GM13976 (cell line): ENCODE data around the gene STAG1.

Experiments
- DNase-seq: peaks from one replicate; pipeline ENCODE4 v3.0.0; 2012; ENCODE audit warnings: low spot score
- in situ Hi-C: fragments of 300-500 bp; cut with MboI; formaldehyde crosslinking; loops from one replicate; pipeline ENCODE4 v1.12.0; 2022; ENCODE audit warnings: low sequenced_read_pairs, mixed read lengths, inconsistent platforms; ENCODE audit not compliant: unreplicated experiment
- TF ChIP-seq, protein P1 (sequence below): IDR thresholded peaks from 2 replicates; pipeline ENCODE4 v1.5.1; 2012; ENCODE audit warnings: borderline replicate concordance, mild to moderate bottlenecking; ENCODE audit not compliant: insufficient read depth; ENCODE audit errors: extremely low read depth, missing control alignments, control extremely low read depth

The STAG1 gene

DNA sequence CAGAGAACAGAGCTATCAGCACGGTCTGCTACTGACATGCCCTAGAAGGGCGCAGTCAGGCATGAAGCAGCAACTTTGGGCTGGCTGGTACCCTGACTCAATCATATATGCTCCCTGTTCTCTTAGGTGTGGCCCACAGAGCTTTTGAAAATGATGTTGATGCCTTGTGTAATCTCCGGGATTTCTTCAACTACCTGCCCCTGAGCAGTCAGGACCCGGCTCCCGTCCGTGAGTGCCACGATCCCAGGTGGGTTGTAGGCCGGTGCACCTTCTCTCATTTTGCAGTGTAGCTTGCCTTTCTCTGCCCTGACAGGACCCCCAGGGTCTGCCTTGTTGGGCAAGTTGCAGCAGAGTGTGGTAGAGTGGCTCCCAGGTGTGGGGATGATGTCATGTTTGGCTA is 454.4 kb downstream of the STAG1 start:
- DNase-seq = no peak
- in situ Hi-C loops = no loop called here
- TF ChIP-seq, protein P1, sequence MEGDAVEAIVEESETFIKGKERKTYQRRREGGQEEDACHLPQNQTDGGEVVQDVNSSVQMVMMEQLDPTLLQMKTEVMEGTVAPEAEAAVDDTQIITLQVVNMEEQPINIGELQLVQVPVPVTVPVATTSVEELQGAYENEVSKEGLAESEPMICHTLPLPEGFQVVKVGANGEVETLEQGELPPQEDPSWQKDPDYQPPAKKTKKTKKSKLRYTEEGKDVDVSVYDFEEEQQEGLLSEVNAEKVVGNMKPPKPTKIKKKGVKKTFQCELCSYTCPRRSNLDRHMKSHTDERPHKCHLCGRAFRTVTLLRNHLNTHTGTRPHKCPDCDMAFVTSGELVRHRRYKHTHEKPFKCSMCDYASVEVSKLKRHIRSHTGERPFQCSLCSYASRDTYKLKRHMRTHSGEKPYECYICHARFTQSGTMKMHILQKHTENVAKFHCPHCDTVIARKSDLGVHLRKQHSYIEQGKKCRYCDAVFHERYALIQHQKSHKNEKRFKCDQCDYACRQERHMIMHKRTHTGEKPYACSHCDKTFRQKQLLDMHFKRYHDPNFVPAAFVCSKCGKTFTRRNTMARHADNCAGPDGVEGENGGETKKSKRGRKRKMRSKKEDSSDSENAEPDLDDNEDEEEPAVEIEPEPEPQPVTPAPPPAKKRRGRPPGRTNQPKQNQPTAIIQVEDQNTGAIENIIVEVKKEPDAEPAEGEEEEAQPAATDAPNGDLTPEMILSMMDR = no peak

DNA sequence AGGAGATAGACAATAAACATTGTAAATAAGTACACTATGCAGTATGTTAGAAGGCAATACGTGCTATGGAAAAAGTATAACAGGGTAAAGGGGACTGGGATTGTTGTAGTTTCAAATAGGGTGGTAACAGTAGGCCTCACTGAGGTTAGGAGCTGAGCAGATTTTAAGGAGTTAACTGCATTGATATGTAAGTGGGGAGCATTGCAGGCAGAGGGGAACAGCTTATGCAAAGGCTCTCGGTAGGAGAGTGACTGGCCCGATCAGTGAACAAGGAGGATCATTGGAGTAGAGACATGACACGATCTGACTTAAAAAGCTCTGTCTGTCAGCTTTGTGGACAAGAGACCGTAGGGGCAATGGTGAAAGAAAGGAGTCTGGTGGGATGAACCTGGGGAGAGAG is 455.2 kb downstream of the STAG1 start:
- in situ Hi-C loops = no loop called here

DNA sequence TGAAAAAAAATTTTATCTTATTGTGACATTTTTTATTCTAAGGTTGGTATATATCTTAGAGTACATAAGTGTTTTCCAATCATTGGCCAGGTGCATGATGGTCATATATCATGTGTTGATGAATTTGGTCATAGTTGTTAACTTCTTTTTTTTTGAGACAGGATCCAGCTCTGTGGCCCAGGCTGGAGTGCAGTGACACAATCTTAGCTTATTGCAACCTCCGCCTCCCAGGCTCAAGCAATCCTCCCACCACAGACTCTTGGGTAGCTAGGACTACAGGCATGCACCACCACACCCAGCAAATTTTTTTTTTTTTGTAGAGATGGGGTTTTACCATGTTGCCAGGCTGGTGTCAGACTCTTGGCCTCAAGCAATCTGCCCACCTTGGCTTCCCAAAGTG is 458.0 kb downstream of the STAG1 start:
- no peak for DNase-seq
- TF ChIP-seq, protein P1 = no peak
- in situ Hi-C loops = no loop called here

More for the DNA sequence above, 455.2 kb downstream of the STAG1 start:
- TF ChIP-seq, protein P1 = no peak
- no peak for DNase-seq

DNA sequence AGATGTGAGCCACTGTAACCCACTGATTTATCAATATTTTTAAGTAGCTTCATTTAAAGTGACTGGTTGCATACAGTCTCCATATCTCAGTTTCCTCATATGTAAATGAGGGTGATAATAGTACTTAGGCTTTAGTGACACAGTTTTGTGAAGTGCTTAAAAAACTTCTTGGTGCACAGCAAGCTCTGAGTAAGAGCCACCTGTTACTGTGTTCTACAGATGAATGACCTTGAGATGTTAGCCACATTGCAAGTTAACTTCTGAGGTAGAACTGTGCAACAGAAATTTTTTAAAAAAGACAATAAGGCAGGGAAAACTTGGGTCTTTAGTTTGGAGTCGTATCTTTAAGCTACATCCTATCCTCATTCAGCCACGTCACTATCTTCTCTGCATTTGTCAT is 458.9 kb downstream of the STAG1 start:
- in situ Hi-C loops = no loop called here
- no peak for DNase-seq
- TF ChIP-seq, protein P1 = no peak

DNA sequence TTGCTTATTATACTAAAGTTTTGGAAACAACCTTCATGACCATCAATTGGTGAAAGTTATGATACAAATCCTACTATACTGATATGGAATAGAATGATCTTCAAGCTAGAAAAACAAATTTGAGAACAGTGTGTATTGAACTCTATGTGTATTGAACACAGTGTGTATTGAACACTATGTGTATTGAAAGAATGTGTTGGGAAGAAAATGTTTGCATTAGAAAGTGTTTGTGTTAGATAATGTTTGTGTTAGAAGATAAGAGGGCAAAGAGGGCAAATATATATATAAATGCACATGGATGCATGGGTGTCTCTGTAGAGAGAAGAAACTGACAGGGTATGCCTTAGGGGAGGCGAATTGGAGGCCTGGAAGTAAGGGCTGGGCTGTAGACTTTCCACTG is 459.7 kb downstream of the STAG1 start:
- in situ Hi-C loops = no loop called here
- DNase-seq = no peak
- TF ChIP-seq, protein P1 = no peak

DNA sequence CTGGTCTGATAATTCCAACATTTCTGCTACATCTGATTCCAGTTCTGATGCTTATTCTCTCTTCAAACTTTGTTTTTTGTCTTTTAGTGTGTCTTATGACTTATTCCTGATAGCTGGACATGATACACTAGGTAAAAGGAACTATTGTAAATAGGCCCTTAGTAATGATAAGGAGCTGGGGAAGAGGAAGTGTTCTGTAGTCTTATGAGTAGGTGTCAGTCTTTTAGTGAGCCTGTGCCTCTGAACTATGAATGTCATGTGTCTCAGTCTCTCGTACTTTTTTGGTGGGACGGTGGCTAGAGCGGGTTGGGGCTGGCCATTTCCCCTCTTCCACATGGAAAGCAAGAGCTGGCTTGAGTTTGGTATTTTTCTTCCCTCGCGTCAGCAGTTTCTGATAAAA is 460.9 kb downstream of the STAG1 start:
- in situ Hi-C loops = no loop called here
- TF ChIP-seq, protein P1 = no peak
- no peak for DNase-seq
